ENCODE measurements around the gene CXCL14.
"Not testable (repeated sequence)": the region's sequence is repeated elsewhere in the genome, so short reads cannot be mapped to it uniquely, and the experiment has no call there.

The CXCL14 gene

DNA sequence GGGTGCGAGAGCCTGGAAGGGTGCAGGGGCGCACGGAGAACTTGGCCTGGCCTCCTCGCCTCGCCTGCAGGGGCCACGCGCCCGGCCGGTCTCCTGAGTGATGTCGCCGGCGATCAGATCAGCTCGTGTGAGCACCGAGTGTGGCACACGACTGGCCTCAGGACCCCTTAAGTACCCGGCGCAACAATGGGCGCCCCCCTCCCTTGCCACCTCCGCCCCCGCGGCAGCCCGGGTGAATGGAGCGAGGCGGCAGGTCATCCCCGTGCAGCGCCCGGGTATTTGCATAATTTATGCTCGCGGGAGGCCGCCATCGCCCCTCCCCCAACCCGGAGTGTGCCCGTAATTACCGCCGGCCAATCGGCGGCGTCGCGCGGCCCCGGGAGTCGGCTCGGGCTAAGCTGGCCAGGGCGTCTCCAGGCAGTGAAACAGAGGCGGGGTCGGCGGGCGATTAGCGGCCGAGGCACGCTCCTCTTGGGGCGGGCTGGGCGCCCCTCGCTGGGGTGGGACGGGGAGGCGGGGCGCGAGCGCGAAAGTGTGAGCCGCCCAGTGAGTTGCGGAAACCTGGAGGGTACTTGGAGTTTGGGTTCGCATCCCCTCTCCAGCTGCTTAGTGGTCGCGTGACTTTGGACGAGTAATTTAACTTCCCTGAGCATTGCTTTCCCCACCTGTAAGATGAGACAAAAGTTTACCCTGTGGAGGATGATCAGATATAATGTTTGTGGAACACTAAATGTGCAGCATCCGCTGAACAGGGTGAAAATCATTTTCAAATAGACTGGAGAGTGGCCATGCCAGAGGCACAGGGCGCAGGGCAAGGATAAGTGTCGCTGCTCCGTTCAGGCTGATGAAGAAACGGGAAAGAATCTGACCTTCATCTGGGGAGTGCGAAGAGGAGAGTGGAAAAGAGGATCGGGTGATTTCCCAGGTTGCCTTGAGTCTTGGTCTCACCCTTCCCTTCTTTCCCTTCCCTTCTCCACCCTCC is 42.7 kb downstream of the CXCL14 start, which contains the start of gene NEUROG1:
TSS of gene NEUROG1 (minus strand) at position 145 of the 982 bp plus-strand sequence. CDS start 274 bp downstream, outside the sequence.
- no peak for DNase-seq (ENCODE audit: low read depth)
- no peak within 1 kb of the TSS for H3K4me3 ChIP-seq (ENCODE audit: low read length)
- TF ChIP-seq, protein P1, sequence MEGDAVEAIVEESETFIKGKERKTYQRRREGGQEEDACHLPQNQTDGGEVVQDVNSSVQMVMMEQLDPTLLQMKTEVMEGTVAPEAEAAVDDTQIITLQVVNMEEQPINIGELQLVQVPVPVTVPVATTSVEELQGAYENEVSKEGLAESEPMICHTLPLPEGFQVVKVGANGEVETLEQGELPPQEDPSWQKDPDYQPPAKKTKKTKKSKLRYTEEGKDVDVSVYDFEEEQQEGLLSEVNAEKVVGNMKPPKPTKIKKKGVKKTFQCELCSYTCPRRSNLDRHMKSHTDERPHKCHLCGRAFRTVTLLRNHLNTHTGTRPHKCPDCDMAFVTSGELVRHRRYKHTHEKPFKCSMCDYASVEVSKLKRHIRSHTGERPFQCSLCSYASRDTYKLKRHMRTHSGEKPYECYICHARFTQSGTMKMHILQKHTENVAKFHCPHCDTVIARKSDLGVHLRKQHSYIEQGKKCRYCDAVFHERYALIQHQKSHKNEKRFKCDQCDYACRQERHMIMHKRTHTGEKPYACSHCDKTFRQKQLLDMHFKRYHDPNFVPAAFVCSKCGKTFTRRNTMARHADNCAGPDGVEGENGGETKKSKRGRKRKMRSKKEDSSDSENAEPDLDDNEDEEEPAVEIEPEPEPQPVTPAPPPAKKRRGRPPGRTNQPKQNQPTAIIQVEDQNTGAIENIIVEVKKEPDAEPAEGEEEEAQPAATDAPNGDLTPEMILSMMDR (IDR thresholded peaks at IDR 0.05; ENCODE audit: insufficient read depth, low read depth, low read length, missing control alignments) = no peak

DNA sequence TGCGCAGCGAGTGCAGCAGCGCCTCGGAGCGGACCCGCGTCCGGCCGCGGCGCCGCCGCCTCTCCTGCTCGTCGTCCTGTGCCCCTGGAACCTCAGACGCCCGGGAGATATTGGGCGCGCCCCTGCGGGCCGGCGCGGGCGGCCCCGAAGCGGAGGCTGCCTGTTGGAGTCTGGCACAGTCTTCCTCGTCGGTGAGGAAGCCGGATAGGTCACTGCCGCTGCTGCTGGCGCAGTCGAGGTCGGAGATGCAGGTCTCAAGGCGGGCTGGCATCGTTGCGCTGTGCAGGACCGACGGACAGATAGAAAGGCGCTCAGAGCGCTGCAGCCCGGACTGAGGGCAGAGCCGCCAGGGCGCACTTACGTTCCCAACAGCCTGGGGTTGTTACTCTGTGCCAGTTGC is 43.4 kb downstream of the CXCL14 start:
- peak; percentile 19 for DNase-seq (ENCODE audit: low read depth)
- H3K4me3 ChIP-seq (ENCODE audit: low read length) = no peak overlapping the region
- TF ChIP-seq, protein P1 (IDR thresholded peaks at IDR 0.05; ENCODE audit: insufficient read depth, low read depth, low read length, missing control alignments) = no peak

DNA sequence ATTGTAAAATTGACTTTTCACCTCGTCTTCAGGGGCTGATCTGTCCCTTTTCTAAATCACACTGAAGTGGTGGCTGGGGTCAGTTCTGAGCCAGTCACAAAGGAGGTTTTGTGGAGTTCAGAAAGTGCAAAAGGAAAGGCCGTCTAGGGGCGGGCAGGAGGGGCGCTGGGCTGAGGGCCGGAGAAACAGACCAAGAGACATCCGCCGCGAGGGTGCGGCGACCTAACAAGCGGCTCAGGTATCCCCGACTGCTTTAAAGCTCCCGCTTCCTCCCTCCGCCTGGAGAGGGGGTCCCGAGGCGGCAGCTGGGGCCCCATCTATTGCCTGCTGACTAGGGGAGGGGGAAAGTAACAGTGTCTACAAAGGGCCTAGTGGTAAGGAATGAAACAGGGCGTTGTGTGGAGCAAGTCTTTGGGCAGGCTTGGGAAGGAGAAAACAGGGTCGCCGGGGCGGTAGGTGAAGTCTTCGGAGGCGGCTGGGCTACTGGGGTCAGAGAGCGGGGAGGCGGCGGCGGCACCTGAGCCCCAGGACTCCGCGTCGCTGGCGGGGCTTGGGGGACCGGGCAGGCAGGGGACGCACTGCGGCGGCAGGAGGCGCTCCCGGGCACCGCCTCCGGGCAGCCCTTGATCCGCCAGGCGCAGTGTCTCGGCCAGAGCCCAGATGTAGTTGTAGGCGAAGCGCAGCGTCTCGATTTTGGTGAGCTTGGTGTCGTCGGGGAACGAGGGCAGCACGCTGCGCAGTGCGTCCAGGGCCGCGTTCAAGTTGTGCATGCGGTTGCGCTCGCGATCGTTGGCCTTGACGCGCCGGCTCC is 44.0 kb downstream of the CXCL14 start:
- peak; percentile 29 for DNase-seq (ENCODE audit: low read depth)
- TF ChIP-seq, protein P1 (IDR thresholded peaks at IDR 0.05; ENCODE audit: insufficient read depth, low read depth, low read length, missing control alignments) = no peak
- H3K4me3 ChIP-seq (ENCODE audit: low read length) = no peak overlapping the region

DNA sequence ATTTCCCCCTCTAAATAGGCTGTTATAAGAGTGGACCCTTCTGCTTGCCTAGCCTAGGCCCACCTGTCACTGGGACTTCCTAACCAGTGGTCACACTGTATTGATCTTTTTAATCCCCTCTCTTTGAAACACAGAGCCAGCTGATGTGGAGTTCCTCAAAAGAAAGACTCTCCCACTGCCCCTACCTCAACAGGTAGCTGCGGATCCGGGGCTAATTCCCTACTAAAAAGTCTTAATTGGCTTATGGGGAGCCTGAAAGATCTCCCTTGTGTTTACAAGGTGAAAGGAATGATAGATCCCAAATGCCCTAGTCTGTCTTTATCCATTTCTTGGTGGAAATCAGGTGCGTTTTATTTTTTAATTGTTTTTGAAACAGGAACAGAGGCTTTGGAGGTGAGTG is 45.0 kb downstream of the CXCL14 start:
- DNase-seq (ENCODE audit: low read depth) = no peak
- H3K4me3 ChIP-seq (ENCODE audit: low read length) = no peak overlapping the region
- TF ChIP-seq, protein P1 (IDR thresholded peaks at IDR 0.05; ENCODE audit: insufficient read depth, low read depth, low read length, missing control alignments) = no peak

DNA sequence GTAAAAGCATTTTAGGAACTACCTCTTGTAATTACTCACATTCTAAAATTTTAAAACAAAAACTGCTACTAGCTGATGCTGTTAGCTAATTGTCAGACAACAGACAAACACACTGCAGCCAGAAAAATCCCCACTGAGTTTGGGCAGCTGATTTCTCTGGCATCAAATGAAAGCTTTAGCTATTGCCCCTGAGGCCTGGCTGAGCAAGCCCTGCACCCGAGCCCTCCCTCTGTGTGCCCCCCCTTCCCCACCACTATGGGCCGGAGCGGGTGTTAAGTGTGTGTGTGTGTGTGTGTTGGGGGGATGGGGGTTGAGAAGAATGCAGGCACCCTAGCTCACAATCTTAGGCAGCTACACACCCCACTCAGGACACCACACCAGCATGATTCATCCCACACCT is 45.5 kb downstream of the CXCL14 start:
- TF ChIP-seq, protein P1 (IDR thresholded peaks at IDR 0.05; ENCODE audit: insufficient read depth, low read depth, low read length, missing control alignments) = no peak
- DNase-seq (ENCODE audit: low read depth) = no peak
- no peak overlapping the region for H3K4me3 ChIP-seq (ENCODE audit: low read length)

DNA sequence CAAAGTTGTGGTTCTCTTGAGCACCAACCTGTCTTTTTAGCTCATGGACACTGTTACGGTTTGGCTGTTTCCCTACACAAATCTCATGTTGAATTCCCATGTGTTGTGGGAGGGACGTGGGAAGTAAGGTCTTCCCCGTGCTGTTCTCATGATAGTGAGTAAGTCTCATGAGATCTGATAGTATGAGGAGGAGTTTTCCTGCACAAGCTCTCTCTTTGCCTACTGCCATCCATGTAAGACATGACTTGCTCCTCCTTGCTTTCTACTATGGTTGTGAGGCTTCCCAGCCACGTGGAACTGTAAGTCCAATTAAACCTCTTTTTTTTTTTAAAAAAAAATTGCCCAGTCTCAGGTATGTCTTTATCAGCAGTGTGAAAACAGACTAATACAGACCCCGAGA is 49.2 kb downstream of the CXCL14 start:
- not testable (repeated sequence) for DNase-seq (ENCODE audit: low read depth); H3K4me3 ChIP-seq (ENCODE audit: low read length)

DNA sequence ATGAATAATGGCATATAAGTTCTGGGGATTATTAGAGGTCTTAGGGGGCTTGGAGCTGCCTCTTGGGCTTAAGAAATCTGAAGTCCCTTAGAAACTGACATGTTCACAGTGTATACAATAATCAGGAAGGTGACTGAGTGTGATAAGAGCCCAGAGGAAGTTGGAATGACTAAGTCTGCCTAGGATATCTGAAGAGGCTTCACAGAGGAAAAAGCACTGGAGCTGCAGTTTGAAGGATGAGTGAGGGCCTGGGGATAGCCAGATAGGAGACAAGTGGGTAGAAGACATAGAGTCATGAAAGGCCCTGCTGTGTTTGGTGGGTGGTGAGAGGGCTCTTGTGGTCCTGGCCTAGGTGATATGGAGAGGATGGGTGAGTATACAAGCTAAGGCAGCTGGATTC is 51.9 kb downstream of the CXCL14 start:
- TF ChIP-seq, protein P1 (IDR thresholded peaks at IDR 0.05; ENCODE audit: insufficient read depth, low read depth, low read length, missing control alignments) = no peak
- DNase-seq (ENCODE audit: low read depth) = no peak

More for the DNA sequence above, 51.9 kb downstream of the CXCL14 start:
- no peak overlapping the region for H3K4me3 ChIP-seq (ENCODE audit: low read length)

All from epithelial cell of esophagus (primary cell).